ENCODE measurements around the gene NOTCH4. TPM values are rescaled to one million over a fixed set of nuclear protein-coding genes. Genes with fewer than 3 reads are reported as not detected.
"Not testable (repeated sequence)": the region's sequence is repeated elsewhere in the genome, so short reads cannot be mapped to it uniquely, and the experiment has no call there.

The NOTCH4 gene
- total RNA-seq, result 1 to 10 TPM; 1.3 to 1.4 TPM
- 0.71 TPM for polyA plus RNA-seq

DNA sequence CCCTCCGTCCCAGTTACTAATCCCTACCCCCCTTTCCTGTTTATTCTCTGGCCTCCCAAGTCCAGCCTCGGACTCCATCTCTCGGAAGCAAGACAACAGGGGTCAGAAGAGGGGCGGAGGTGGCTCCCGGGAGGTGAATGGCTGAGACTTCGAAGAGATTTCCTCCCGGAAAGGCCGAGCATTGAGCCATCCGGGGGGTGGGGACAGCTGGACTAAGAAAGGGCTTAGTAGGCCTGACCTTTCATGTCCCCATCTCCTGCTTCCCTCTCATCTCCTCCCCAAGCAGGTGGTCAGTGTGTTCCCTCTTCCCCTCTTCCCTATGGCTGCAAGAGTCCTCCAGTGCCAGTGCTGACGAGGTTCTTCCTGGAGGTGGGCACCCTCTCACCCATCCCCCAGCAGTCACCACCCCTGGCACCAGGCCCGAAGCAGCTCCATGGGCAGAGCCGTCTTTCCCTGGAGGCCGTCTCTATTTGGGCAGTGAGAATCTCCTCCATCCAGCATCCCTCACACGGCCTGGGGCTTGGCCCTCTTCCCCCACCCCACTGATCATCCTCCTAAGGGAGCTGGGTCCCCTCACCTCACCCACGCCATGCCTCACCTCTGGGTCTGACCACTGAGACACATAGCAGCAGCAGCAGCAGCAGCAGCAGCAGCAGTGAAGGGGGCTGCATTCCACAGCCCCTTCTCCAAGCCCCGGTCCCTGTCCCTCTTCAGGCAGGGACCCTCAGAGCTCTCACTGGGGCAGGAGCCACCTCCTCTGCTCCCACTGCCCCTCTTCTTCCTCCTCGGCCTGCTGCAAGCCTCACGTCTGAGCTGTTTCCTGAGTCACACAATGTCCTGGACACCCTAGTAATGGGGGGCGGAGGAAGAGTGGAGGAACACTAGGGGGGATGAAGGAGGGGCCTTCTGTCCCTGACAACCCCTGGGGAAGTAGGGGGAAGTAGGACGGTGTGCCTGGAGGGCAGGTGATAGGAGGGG, at the start of gene NOTCH4:
Gene NOTCH4 (minus strand): TSS at position 810 of the 978 bp plus-strand sequence. CDS start 139 bp downstream, at position 671.
- CTCF ChIA-PET, result no interaction called here
- no peak within 1 kb of the TSS for H3K27ac Mint-ChIP-seq

DNA sequence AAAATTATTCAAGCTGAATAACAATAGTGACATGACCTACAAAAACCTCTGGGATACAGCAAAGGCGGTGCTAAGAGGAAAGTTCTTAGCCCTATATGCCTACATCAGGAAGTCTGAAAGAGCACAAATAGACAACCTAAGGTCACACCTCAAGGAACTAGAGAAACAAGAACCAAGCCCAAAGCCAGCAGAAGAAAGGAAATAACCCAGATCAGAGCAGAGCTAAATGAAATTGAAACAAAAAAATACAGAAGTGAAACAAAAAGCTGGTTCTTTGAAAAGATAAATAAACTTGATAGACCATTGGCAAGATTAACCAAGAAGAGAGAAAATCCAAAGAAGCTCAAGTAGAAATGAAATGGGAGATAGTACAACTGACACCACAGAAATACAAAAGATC, 47.6 kb upstream of the NOTCH4 start:
- Histone ChIP-seq H3K27me3 (ENCODE audit: insufficient read depth, low read length, poor library complexity, severe bottlenecking) (no peaks in the 10 kb centered on the region), H3K4me1 (ENCODE audit: insufficient read depth, low read length) (peaks cover 12% of the 10 kb centered on the region), H3K27ac (ENCODE audit: low read depth, low read length) (no peak overlapping the region), H3K36me3 (ENCODE audit: insufficient read depth, low read length) (no peaks in the 10 kb centered on the region), H3K4me3 (ENCODE audit: low read length) (no peak overlapping the region), H3K9me3 (ENCODE audit: low read length) (no peaks in the 10 kb centered on the region)
- peak overlapping the region in 3 of 7 donors; percentile 2 to 12 (median 9) for H3K4me3 Mint-ChIP-seq
- no peaks in the 10 kb centered on the region for H3K9me3 Mint-ChIP-seq
- peaks cover 14 to 63% of the 10 kb centered on the region in 2 donors for H3K27me3 Mint-ChIP-seq
- peak overlapping the region in 4 of 8 donors; percentile 1 to 72 (median 4) for H3K27ac Mint-ChIP-seq
- peak in 1 of 5 donors; percentile 10 for DNase-seq
- ChIA-PET CTCF (no interaction called here), POLR2A (no interaction called here)
- H3K36me3 Mint-ChIP-seq, result peaks cover 0 to 4% (median 0%) of the 10 kb centered on the region in 3 donors
- H3K4me1 Mint-ChIP-seq, result peaks cover 10 to 13% (median 10%) of the 10 kb centered on the region in 3 donors

More for the DNA sequence above, at the start of gene NOTCH4:
- Histone ChIP-seq H3K36me3 (ENCODE audit: insufficient read depth, low read length) (no peaks in the 10 kb centered on the region), H3K27me3 (ENCODE audit: insufficient read depth, low read length, poor library complexity, severe bottlenecking) (no peaks in the 10 kb centered on the region), H3K27ac (ENCODE audit: low read depth, low read length) (no peak within 1 kb of the TSS), H3K4me1 (ENCODE audit: insufficient read depth, low read length) (peaks cover 11% of the 10 kb centered on the region), H3K9me3 (ENCODE audit: low read length) (no peaks in the 10 kb centered on the region), H3K4me3 (ENCODE audit: low read length) (no peak within 1 kb of the TSS)
- Mint-ChIP-seq H3K4me3 (no peak within 1 kb of the TSS), H3K36me3 (peaks cover 0 to 2% (median 0%) of the 10 kb centered on the region in 3 donors), H3K4me1 (no peaks in the 10 kb centered on the region), H3K27me3 (peaks cover 0 to 4% of the 10 kb centered on the region in 2 donors), H3K9me3 (no peaks in the 10 kb centered on the region)
- no peak for DNase-seq
- POLR2A ChIA-PET, result no interaction called here

DNA sequence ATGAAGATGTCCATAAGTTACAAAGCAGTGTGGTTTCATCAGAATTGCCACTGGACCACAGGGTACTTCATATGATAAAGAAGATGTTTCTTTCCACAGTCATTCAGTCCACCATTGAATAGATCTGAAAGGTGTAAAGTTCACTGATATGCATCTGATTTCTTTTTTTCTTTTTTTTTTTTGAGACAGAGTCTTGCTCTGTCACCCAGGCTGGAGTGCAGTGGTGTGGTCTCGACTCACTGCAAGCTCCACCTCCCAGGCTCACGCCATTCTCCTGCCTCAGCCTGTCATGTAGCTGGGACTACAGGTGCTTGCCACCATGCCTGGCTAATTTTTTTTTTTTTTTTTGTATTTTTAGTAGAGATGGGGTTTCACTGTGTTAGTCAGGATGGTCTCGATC, 44.6 kb upstream of the NOTCH4 start:
- Mint-ChIP-seq H3K4me1 (peaks cover 10 to 13% (median 10%) of the 10 kb centered on the region in 3 donors), H3K27me3 (peaks cover 14 to 57% of the 10 kb centered on the region in 2 donors)
- peaks cover 12% of the 10 kb centered on the region for H3K4me1 ChIP-seq (ENCODE audit: insufficient read depth, low read length)
- CTCF ChIA-PET; H3K4me3 Mint-ChIP-seq; DNase-seq; H3K27ac ChIP-seq (ENCODE audit: low read depth, low read length); H3K36me3 Mint-ChIP-seq; H3K27me3 ChIP-seq (ENCODE audit: insufficient read depth, low read length, poor library complexity, severe bottlenecking); H3K36me3 ChIP-seq (ENCODE audit: insufficient read depth, low read length); H3K27ac Mint-ChIP-seq; H3K9me3 ChIP-seq (ENCODE audit: low read length); H3K4me3 ChIP-seq (ENCODE audit: low read length); H3K9me3 Mint-ChIP-seq; POLR2A ChIA-PET: not testable (repeated sequence)

- ChIA-PET CTCF (no interaction called here), POLR2A (no interaction called here)
- Histone ChIP-seq H3K36me3 (ENCODE audit: insufficient read depth, low read length) (no peaks in the 10 kb centered on the region), H3K27me3 (ENCODE audit: insufficient read depth, low read length, poor library complexity, severe bottlenecking) (no peaks in the 10 kb centered on the region), H3K4me3 (ENCODE audit: low read length) (no peak overlapping the region), H3K4me1 (ENCODE audit: insufficient read depth, low read length) (peaks cover 12% of the 10 kb centered on the region), H3K9me3 (ENCODE audit: low read length) (no peaks in the 10 kb centered on the region), H3K27ac (ENCODE audit: low read depth, low read length) (no peak overlapping the region)
- peaks cover 10 to 13% (median 10%) of the 10 kb centered on the region in 3 donors for H3K4me1 Mint-ChIP-seq
- H3K27ac Mint-ChIP-seq, result no peak overlapping the region
- DNase-seq, result no peak
- no peak overlapping the region for H3K4me3 Mint-ChIP-seq
- H3K9me3 Mint-ChIP-seq, result no peaks in the 10 kb centered on the region
- peaks cover 0 to 3% (median under 1%) of the 10 kb centered on the region in 3 donors for H3K36me3 Mint-ChIP-seq
- peaks cover 6 to 45% of the 10 kb centered on the region in 2 donors for H3K27me3 Mint-ChIP-seq
These were observed 43.2 kb upstream of the NOTCH4 start for GRCh38 chr6:32267035-32267434.

DNA sequence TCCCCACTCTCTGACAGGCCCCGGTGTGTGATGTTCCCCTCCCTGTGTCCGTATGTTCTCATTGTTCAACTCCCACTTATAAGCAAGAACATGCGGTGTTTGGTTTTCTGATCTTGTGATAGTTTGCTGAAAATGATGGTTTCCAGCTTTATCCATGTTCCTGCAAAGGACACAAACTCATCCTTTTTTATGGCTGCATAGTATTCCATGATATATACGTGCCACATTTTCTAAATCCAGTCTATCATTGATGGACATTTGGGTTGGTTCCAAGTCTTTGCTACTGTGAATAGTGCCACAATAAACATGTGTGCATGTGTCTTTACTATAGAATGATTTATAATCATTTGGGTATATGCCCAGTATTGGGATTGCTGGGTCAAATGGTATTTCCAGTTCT, 33.4 kb upstream of the NOTCH4 start:
- H3K4me3 Mint-ChIP-seq; H3K4me1 ChIP-seq (ENCODE audit: insufficient read depth, low read length); POLR2A ChIA-PET; H3K27ac Mint-ChIP-seq; H3K27ac ChIP-seq (ENCODE audit: low read depth, low read length); H3K27me3 ChIP-seq (ENCODE audit: insufficient read depth, low read length, poor library complexity, severe bottlenecking); DNase-seq; H3K9me3 ChIP-seq (ENCODE audit: low read length); H3K4me3 ChIP-seq (ENCODE audit: low read length); H3K36me3 Mint-ChIP-seq; H3K9me3 Mint-ChIP-seq; H3K36me3 ChIP-seq (ENCODE audit: insufficient read depth, low read length): not testable (repeated sequence)
- peaks cover 9 to 22% (median 15%) of the 10 kb centered on the region in 3 donors for H3K4me1 Mint-ChIP-seq
- CTCF ChIA-PET, result interaction anchor here (1.7 to 2.0 kb wide), 2 partner anchors 12 to 62 kb away, joined by 7 to 9 read pairs; no protein-coding TSS in a partner anchor
- H3K27me3 Mint-ChIP-seq, result peaks cover 9 to 16% of the 10 kb centered on the region in 2 donors

DNA sequence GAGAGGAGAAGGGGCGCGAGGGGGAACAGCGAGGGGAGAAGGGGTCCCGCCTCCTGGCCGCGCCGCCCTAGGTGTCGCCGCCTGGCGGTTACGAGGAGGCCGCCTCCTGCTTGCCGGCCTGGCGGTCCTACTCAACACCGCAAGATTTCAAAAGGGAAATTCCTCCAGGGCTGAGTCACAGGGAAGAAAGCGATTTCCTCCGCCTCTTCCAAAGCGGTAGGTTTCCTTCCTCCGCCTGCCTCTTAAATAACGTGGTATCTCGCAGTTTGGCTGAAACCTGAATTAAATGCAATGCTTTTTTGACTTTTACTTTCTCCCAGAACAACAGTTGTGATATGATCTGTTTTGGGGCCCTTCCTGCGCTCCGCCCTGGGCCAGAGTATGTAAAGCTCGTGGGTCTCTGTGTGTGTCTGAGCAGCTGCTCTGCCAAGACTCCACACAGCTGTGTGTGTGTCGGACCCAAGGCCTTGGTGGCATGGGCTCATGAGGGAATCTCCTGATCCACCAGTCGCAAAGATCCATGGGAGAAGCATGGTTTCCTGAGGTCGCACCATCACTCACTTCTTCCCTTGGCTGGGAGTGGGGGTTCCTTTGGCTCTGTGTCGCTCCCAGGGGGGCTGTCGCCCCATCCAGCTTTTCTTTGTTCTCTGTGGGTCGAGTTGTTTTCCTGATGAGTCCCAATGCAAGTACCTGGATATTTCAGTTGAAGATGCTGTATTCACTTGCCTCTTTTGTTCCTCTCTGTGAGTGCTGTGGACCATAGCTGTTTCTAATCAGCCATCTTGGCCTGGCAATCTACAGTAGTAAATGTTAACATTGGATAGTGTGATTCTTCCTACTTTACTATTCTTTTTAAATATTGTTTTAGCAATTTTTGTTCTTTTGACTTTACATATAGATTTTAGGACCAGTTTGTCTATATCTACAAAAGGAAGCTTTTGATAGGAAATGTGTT, 31.6 kb upstream of the NOTCH4 start:
- H3K36me3 ChIP-seq (ENCODE audit: insufficient read depth, low read length), result no peaks in the 10 kb centered on the region
- peak overlapping the region in 7 of 8 donors; percentile 12 to 74 (median 43) for H3K27ac Mint-ChIP-seq
- POLR2A ChIA-PET, result interaction anchor here (0.5 kb wide), 1 partner anchor 192 kb away, joined by 3 read pairs; no protein-coding TSS in a partner anchor
- H3K4me1 Mint-ChIP-seq, result peaks cover 9 to 24% (median 17%) of the 10 kb centered on the region in 3 donors
- CTCF ChIA-PET, result interaction anchor here (1.2 to 2.0 kb wide), 4 partner anchors 10 to 145 kb away, joined by 3 to 13 read pairs (median 8); no protein-coding TSS in a partner anchor
- no peak overlapping the region for H3K27ac ChIP-seq (ENCODE audit: low read depth, low read length)
- peaks cover 9% of the 10 kb centered on the region for H3K4me1 ChIP-seq (ENCODE audit: insufficient read depth, low read length)
- H3K36me3 Mint-ChIP-seq, result peaks cover 0 to 4% (median 0%) of the 10 kb centered on the region in 3 donors
- H3K27me3 Mint-ChIP-seq, result peaks cover 3 to 12% of the 10 kb centered on the region in 2 donors
- H3K4me3 ChIP-seq (ENCODE audit: low read length), result peak overlapping the region; percentile 32
- H3K4me3 Mint-ChIP-seq, result peak overlapping the region in 6 of 7 donors; percentile 55 to 82 (median 75)
- no peaks in the 10 kb centered on the region for H3K27me3 ChIP-seq (ENCODE audit: insufficient read depth, low read length, poor library complexity, severe bottlenecking)
- no peaks in the 10 kb centered on the region for H3K9me3 Mint-ChIP-seq
- peak; percentile 31 to 66 (median 35) for DNase-seq
- no peaks in the 10 kb centered on the region for H3K9me3 ChIP-seq (ENCODE audit: low read length)

DNA sequence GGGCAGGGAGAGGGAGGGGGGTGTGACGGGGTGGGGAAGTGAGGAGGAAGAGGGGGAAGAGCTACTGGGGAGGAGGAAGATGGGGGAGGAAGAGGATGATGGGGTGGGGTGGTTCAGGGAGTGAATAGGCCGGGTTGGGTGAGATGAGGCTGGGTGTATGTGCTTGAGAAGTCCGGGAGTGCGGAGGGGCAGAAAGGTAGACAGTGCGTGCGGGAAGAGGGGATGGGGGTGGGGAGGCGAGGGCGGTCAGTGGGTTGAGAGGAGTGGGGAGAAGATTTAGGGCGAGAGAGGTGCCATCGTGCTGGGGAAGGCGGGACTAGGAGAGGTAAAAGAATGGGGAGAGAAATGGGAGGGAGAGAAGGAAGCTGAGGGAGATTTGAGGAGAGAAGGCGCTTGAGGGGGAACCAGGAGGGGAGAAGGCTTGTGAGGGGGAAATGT, 30.9 kb upstream of the NOTCH4 start:
- H3K4me1 ChIP-seq (ENCODE audit: insufficient read depth, low read length), result peaks cover 9% of the 10 kb centered on the region
- Mint-ChIP-seq H3K4me1 (peaks cover 9 to 24% (median 17%) of the 10 kb centered on the region in 3 donors), H3K4me3 (peak overlapping the region in 6 of 7 donors; percentile 55 to 82 (median 75)), H3K27me3 (peaks cover 3 to 8% of the 10 kb centered on the region in 2 donors), H3K36me3 (peaks cover 0 to 4% (median 0%) of the 10 kb centered on the region in 3 donors), H3K27ac (peak overlapping the region in 2 of 8 donors; percentile 23 to 52), H3K9me3 (no peaks in the 10 kb centered on the region)
- H3K27ac ChIP-seq (ENCODE audit: low read depth, low read length), result no peak overlapping the region
- ChIA-PET POLR2A (interaction anchor here (0.5 to 0.6 kb wide), 2 partner anchors 57 to 191 kb away, joined by 3 to 4 read pairs; no protein-coding TSS in a partner anchor), CTCF (interaction anchor here (1.2 to 1.9 kb wide), 4 partner anchors 8 to 136 kb away, joined by 3 to 13 read pairs (median 4); no protein-coding TSS in a partner anchor)
- peak overlapping the region; percentile 32 for H3K4me3 ChIP-seq (ENCODE audit: low read length)
- DNase-seq, result no peak
- no peaks in the 10 kb centered on the region for H3K27me3 ChIP-seq (ENCODE audit: insufficient read depth, low read length, poor library complexity, severe bottlenecking)
- H3K9me3 ChIP-seq (ENCODE audit: low read length), result no peaks in the 10 kb centered on the region
- H3K36me3 ChIP-seq (ENCODE audit: insufficient read depth, low read length), result no peaks in the 10 kb centered on the region

All from CD8-positive, alpha-beta memory T cell (primary cell).